Body of pancreas (tissue), 4 donors: ENCODE data around the gene TTF1.

Experiments
- CTCF ChIP-seq, 7 experiments: fragments of 450-650 bp in 4 of 7; fragments of 200-600 bp in 3 of 7; sonication (generic) in 3 of 7; IDR thresholded peaks; one replicate each; pipeline ENCODE4 v1.5.1; 2016 to 2019; ENCODE audit warnings: antibody characterized with exemption in 7 of 7
- POLR2A ChIP-seq, 3 donors: fragments of 450-650 bp; IDR thresholded peaks; one replicate each; pipeline ENCODE4 v1.6.1; 2016; ENCODE audit warnings: antibody characterized with exemption in 3 of 3, mild to moderate bottlenecking in 2 of 3

DNA sequence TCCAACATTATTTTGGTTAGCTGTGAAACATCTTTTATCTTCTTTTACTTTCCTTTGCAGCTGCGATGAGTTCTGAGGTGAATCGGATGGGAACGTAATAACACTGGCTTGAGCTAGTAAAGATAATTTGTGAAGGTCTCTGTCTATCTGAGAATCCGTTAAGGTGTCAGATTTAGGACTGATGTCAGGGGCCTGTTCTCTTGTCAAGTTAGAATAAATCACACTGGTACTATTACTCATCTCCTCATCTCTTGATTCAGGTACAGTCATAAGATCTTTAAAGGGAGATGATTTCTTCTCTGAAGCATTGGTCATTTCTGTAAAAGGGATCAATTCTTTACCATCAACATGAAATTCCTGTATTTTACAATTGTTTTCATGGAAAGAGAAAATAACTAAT lies 78.1 kb downstream of the TTF1 start:
- TF ChIP-seq CTCF (IDR thresholded peaks at IDR 0.05) (no peak), POLR2A (IDR thresholded peaks at IDR 0.05) (no peak)
